ENCODE results near the gene SLC6A9.
A peak's percentile ranks its signal among the peaks of the same experiment; 100 is the strongest.

Gene SLC6A9

DNA sequence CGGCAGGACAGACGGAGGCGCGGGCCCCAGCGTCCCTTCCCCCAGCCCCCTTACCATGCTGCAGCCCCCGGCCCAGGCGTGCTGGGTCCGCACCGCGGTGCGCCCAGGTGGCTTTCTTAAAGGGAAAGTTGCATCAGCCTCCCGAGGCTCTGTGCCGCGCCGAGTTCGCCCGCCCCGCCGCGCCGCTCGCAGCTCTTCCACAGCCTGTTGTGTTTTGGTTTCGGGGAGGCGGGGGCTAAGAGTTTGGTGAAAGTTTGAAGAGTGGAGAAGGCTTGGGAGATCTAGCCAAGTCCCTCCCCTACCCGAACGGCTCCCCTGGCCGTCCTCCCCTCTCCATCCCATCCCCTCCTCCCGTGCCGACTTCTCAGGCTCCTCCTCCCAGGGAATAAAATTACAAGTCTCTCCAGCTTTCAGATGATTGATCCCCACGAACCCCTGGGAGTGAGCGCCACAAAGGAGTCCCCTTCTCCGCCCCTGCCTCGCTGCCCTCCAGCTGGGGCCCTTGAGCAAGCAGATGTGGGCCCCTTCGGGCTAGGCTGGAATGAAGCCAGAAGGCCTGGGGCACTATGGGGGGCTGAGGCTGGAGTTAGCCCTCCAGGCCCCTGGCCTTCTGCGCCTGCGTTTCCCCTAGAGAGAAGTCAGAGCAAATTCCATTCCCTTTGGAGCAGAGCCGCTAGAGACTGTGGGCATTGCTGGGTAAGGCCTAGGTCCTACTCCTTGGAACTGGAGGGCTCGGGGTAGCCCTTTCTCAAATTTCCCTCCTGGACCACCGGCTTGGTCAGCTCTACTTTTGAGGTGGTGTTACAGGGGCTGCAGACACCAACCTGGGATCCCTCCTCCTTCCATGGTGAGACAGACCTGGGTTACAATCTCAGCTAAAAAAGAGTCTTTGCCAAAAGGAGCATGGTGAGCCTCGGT lies at the start of gene SLC6A9:
TSS of gene SLC6A9 (minus strand) at position 211 of the 918 bp plus-strand sequence. CDS start 7,185 bp downstream, outside the sequence.
- H3K4me1 Mint-ChIP-seq: peaks cover 20% of the 10 kb centered on the region
- H3K27me3 Mint-ChIP-seq: no peaks in the 10 kb centered on the region
- H3K27ac Mint-ChIP-seq: peak within 1 kb of the TSS; percentile 67
- H3K4me3 Mint-ChIP-seq: peak within 1 kb of the TSS; percentile 86
- DNase-seq (ENCODE audit: low spot score in 2 of 2) (peak in 1 of 2 donors; percentile 44), ATAC-seq (ENCODE audit: low read depth) (no peak)
- H3K36me3 Mint-ChIP-seq: no peaks in the 10 kb centered on the region
- no peaks in the 10 kb centered on the region for H3K9me3 Mint-ChIP-seq

GRCh38 chr1:44079566-44079965 lies 48.3 kb upstream of the SLC6A9 start:
- Mint-ChIP-seq H3K9me3 (no peaks in the 10 kb centered on the region), H3K4me3 (no peak overlapping the region), H3K36me3 (no peaks in the 10 kb centered on the region), H3K27ac (no peak overlapping the region), H3K27me3 (no peaks in the 10 kb centered on the region), H3K4me1 (no peaks in the 10 kb centered on the region)
- DNase-seq (ENCODE audit: low spot score in 2 of 2) (no peak), ATAC-seq (ENCODE audit: low read depth) (no peak)

DNA sequence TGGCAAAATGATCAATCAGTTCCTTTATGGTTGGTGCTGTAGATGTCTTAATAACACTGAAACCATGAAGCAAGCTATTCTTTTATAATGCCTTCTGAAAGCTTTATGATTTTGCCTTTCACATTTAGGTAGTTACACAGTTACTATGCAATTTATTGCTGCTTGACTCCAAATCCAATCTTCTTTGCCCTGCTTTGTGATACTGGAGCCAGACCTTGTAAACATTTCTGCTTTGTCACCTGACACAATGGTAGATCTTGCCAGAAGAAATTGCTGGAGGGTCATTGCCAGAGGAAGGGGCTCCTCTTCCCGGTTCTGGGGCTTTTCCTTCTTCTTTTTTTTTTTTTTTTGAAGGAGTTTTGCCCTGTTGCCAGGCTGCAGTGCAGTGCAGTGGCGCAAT lies 46.8 kb upstream of the SLC6A9 start:
- no peak overlapping the region for H3K27ac Mint-ChIP-seq
- no peaks in the 10 kb centered on the region for H3K27me3 Mint-ChIP-seq
- ATAC-seq (ENCODE audit: low read depth) (no peak), DNase-seq (ENCODE audit: low spot score in 2 of 2) (no peak)
- no peaks in the 10 kb centered on the region for H3K36me3 Mint-ChIP-seq
- no peaks in the 10 kb centered on the region for H3K9me3 Mint-ChIP-seq
- peaks cover 12% of the 10 kb centered on the region for H3K4me1 Mint-ChIP-seq
- H3K4me3 Mint-ChIP-seq: no peak overlapping the region

DNA sequence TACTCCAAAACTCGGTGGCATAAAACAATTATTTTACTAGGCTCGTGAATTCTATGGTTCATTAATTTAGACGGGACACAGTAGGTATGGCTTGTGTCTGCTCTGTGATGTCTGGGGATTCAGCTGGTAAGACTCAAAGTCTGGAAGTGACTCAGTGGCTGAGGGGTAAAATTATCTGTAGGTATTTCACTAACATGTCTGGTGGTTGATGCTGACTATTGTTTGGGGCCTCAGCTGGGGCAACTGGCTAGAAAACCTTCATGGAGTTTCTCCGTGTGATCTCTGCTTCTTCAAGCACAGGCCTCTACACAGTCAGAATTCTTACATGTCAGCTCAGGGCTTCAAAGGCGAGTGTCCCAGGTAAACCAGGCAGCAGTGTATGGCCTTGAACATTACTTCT lies 46.2 kb upstream of the SLC6A9 start:
- Mint-ChIP-seq H3K27me3 (no peaks in the 10 kb centered on the region), H3K27ac (no peak overlapping the region), H3K36me3 (no peaks in the 10 kb centered on the region), H3K9me3 (no peaks in the 10 kb centered on the region), H3K4me3 (no peak overlapping the region), H3K4me1 (peaks cover 16% of the 10 kb centered on the region)
- ATAC-seq (ENCODE audit: low read depth) (no peak), DNase-seq (ENCODE audit: low spot score in 2 of 2) (no peak)

GRCh38 chr1:44076066-44076465 lies 44.8 kb upstream of the SLC6A9 start:
- no peak overlapping the region for H3K4me3 Mint-ChIP-seq
- peaks cover 19% of the 10 kb centered on the region for H3K4me1 Mint-ChIP-seq
- DNase-seq (ENCODE audit: low spot score in 2 of 2) (no peak), ATAC-seq (ENCODE audit: low read depth) (no peak)
- no peaks in the 10 kb centered on the region for H3K27me3 Mint-ChIP-seq
- no peak overlapping the region for H3K27ac Mint-ChIP-seq
- H3K36me3 Mint-ChIP-seq: no peaks in the 10 kb centered on the region
- H3K9me3 Mint-ChIP-seq: peaks cover 1% of the 10 kb centered on the region

GRCh38 chr1:44074415-44074814 lies 43.2 kb upstream of the SLC6A9 start:
- Mint-ChIP-seq H3K4me3 (peak overlapping the region; percentile 7), H3K9me3 (peaks cover 1% of the 10 kb centered on the region), H3K36me3 (no peaks in the 10 kb centered on the region), H3K27ac (no peak overlapping the region), H3K4me1 (peaks cover 22% of the 10 kb centered on the region), H3K27me3 (no peaks in the 10 kb centered on the region)
- DNase-seq (ENCODE audit: low spot score in 2 of 2): no peak
- ATAC-seq (ENCODE audit: low read depth): no peak

DNA sequence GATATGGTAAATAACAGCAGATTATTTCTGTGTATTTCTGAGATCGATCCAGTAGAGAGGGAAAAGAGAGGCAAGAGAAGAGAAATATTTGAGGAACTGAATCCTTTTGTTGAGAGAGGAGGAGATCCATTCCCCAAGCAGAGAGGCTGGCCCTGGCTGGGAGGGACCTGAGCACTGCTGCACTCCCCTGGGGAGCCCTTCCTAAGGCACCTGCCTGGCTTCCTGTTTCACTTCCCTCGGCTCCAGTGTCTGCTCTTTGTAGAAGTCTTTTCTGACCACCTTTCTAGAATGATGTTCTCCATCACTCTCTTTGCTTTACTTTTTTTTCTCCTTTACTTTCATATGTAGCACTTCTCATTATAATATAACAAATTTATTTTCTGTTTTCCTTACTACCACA lies 42.3 kb upstream of the SLC6A9 start:
- ATAC-seq (ENCODE audit: low read depth): peak; percentile 91
- peak in 1 of 2 donors; percentile 11 for DNase-seq (ENCODE audit: low spot score in 2 of 2)
- H3K27me3 Mint-ChIP-seq: no peaks in the 10 kb centered on the region

DNA sequence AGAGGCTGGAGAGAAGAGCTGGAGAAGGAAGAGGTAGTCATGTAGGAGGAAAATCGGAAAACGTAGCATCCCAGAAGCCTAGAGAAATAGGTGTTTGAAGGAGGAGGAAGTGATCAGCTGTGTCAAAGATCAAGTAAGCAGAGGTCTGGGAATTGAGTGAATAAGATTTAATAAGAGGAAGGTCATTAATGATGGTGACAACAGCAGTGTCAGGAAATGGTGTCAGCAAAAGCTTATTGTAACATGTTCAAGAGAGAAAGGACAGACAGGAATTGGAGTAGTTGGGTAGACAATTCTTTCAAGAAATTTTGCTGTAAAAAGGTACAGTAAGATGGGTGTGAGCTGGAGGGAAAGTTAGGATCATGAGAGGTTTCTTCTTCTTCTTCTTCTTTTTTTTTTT lies 41.6 kb upstream of the SLC6A9 start:
- no peaks in the 10 kb centered on the region for H3K27me3 Mint-ChIP-seq

More for the DNA sequence above, 42.3 kb upstream of the SLC6A9 start:
- H3K9me3 Mint-ChIP-seq: peaks cover 2% of the 10 kb centered on the region
- H3K27ac Mint-ChIP-seq: no peak overlapping the region
- H3K36me3 Mint-ChIP-seq: no peaks in the 10 kb centered on the region
- H3K4me1 Mint-ChIP-seq: peaks cover 30% of the 10 kb centered on the region
- peak overlapping the region; percentile 28 for H3K4me3 Mint-ChIP-seq

GRCh38 chr1:44072204-44072603 lies 40.9 kb upstream of the SLC6A9 start:
- H3K27ac Mint-ChIP-seq: no peak overlapping the region
- H3K4me3 Mint-ChIP-seq: no peak overlapping the region
- no peaks in the 10 kb centered on the region for H3K27me3 Mint-ChIP-seq
- H3K4me1 Mint-ChIP-seq: peaks cover 42% of the 10 kb centered on the region
- H3K36me3 Mint-ChIP-seq: no peaks in the 10 kb centered on the region
- ATAC-seq (ENCODE audit: low read depth): no peak
- H3K9me3 Mint-ChIP-seq: peaks cover 2% of the 10 kb centered on the region
- DNase-seq (ENCODE audit: low spot score in 2 of 2): no peak

More for the DNA sequence above, 41.6 kb upstream of the SLC6A9 start:
- DNase-seq (ENCODE audit: low spot score in 2 of 2) (no peak), ATAC-seq (ENCODE audit: low read depth) (no peak)
- H3K27ac Mint-ChIP-seq: no peak overlapping the region
- no peak overlapping the region for H3K4me3 Mint-ChIP-seq
- H3K36me3 Mint-ChIP-seq: no peaks in the 10 kb centered on the region
- peaks cover 2% of the 10 kb centered on the region for H3K9me3 Mint-ChIP-seq
- H3K4me1 Mint-ChIP-seq: peaks cover 36% of the 10 kb centered on the region

DNA sequence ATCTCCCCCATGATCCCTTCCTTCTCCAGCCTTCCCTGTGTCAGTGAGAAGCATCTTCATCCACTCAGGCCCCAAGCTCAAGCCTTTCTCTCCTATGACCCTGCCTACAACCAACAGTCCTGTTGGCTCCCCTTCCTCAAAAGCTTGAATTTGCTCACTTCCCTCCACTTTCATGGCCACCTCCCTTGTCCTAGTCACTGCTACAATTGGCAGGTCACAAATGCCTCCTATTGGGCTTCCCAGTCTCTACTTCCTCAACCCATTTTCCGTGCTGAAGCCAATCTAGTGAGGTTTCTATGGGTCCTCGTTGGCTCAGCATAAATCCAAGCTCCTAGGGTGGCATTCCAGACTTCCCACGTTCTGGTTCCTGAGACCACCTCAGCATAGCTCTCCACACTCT lies 40.2 kb upstream of the SLC6A9 start:
- Mint-ChIP-seq H3K4me3 (no peak overlapping the region), H3K27ac (no peak overlapping the region), H3K27me3 (no peaks in the 10 kb centered on the region), H3K9me3 (peaks cover 2% of the 10 kb centered on the region), H3K4me1 (peaks cover 47% of the 10 kb centered on the region), H3K36me3 (no peaks in the 10 kb centered on the region)
- ATAC-seq (ENCODE audit: low read depth) (no peak), DNase-seq (ENCODE audit: low spot score in 2 of 2) (no peak)

GRCh38 chr1:44068442-44068921 lies 37.2 kb upstream of the SLC6A9 start:
- ATAC-seq (ENCODE audit: low read depth): peak; percentile 56
- peak; percentile 14 to 15 for DNase-seq (ENCODE audit: low spot score in 2 of 2)
- Mint-ChIP-seq H3K27ac (no peak overlapping the region), H3K9me3 (peaks cover 2% of the 10 kb centered on the region), H3K27me3 (no peaks in the 10 kb centered on the region), H3K4me3 (peak overlapping the region; percentile 31), H3K36me3 (no peaks in the 10 kb centered on the region), H3K4me1 (peaks cover 38% of the 10 kb centered on the region)

GRCh38 chr1:44067266-44068250 lies 36.3 kb upstream of the SLC6A9 start:
- peak; percentile 85 for ATAC-seq (ENCODE audit: low read depth)
- Mint-ChIP-seq H3K9me3 (peaks cover 2% of the 10 kb centered on the region), H3K4me1 (peaks cover 31% of the 10 kb centered on the region)

GRCh38 chr1:44062656-44063179 lies 31.5 kb upstream of the SLC6A9 start:
- no peaks in the 10 kb centered on the region for H3K9me3 Mint-ChIP-seq
- no peak for DNase-seq (ENCODE audit: low spot score in 2 of 2)
- H3K27me3 Mint-ChIP-seq: peaks cover 1% of the 10 kb centered on the region
- H3K27ac Mint-ChIP-seq: no peak overlapping the region
- H3K4me1 Mint-ChIP-seq: peaks cover 10% of the 10 kb centered on the region
- no peak for ATAC-seq (ENCODE audit: low read depth)
- H3K4me3 Mint-ChIP-seq: no peak overlapping the region
- H3K36me3 Mint-ChIP-seq: no peaks in the 10 kb centered on the region

More at GRCh38 chr1:44067266-44068250, 36.3 kb upstream of the SLC6A9 start:
- H3K27ac Mint-ChIP-seq: peak overlapping the region; percentile 21
- H3K27me3 Mint-ChIP-seq: no peaks in the 10 kb centered on the region
- no peaks in the 10 kb centered on the region for H3K36me3 Mint-ChIP-seq
- no peak for DNase-seq (ENCODE audit: low spot score in 2 of 2)
- H3K4me3 Mint-ChIP-seq: peak overlapping the region; percentile 70

Data from memory B cell (primary cell).